Measurements from ENCODE around the gene GET3.
A peak's percentile ranks its signal among the peaks of the same experiment; 100 is the strongest.
"Not testable (repeated sequence)": the region's sequence is repeated elsewhere in the genome, so short reads cannot be mapped to it uniquely, and the experiment has no call there.

GET3 gene

GRCh38 chr19:12796146-12797071 lies 59.1 kb downstream of the GET3 start:
- no peak for TF ChIP-seq JUND (IDR thresholded peaks at IDR 0.05; ENCODE audit: low read depth)
- in situ Hi-C loops (cut with HindIII; ENCODE audit: low pct_unique_long_range_greater_than_20kb, low sequenced_read_pairs): no loop called here
- peak in 1 of 2 experiments; percentile 80 for DNase-seq (ENCODE audit: low read depth in 1 of 2, low spot score in 1 of 2)

- no peak for TF ChIP-seq JUND (IDR thresholded peaks at IDR 0.05; ENCODE audit: low read depth)
- DNase-seq (ENCODE audit: low read depth in 1 of 2, low spot score in 1 of 2): no peak
- in situ Hi-C loops (cut with HindIII; ENCODE audit: low pct_unique_long_range_greater_than_20kb, low sequenced_read_pairs): no loop called here
These were observed 59.9 kb downstream of the GET3 start for GRCh38 chr19:12797141-12797587.

GRCh38 chr19:12797607-12798006 lies 60.3 kb downstream of the GET3 start:
- in situ Hi-C loops (cut with HindIII; ENCODE audit: low pct_unique_long_range_greater_than_20kb, low sequenced_read_pairs); DNase-seq (ENCODE audit: low read depth in 1 of 2, low spot score in 1 of 2): not testable (repeated sequence)

Measured in T47D (cell line).